ENCODE measurements around the gene GPR162.

DNA sequence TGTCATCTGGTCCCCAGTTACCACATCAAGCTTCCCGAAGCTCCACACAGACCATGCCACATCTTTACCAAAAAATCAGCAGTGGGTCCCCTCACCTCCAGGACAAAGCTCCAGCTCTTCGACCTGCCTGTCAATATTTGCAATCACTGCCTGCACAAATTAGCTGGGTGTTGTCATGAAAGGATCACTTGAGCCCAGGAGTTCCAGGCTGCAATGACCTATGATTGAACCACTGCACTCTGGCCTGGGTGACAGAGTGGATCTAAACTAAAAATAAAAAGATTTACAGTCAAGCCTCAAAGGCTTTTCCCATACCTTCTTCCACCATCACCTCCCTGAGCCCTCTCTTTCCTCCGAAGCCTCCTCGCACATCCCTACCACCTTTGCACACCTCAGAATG lies 25.0 kb upstream of the GPR162 start:
- TF ChIP-seq CTCF (IDR thresholded peaks at IDR 0.05 in 8 of 11, conservative IDR thresholded peaks at IDR 0.05 in 3 of 11) (no peak), POLR2A (IDR thresholded peaks at IDR 0.05) (no peak)
